Measurements from ENCODE around the gene UQCRH.

- TF ChIP-seq CTCF (IDR thresholded peaks at IDR 0.05; ENCODE audit: low read length), result no peak
- TF ChIP-seq EZH2 (IDR thresholded peaks at IDR 0.05; ENCODE audit: borderline replicate concordance, low read length), result no peak
These were observed 401 bp downstream of the UQCRH start for GRCh38 chr1:46303872-46304326.
